ACHN (cell line): ENCODE measurements around the gene KDM4B.
A peak's percentile ranks its signal among the peaks of the same experiment; 100 is the strongest.
"Not testable (repeated sequence)": the region's sequence is repeated elsewhere in the genome, so short reads cannot be mapped to it uniquely, and the experiment has no call there.

ENCODE experiments used
- DNase-seq: peaks from one replicate; pipeline ENCODE4 v3.0.0-alpha.2; 2015
- in situ Hi-C: cut with HindIII; loops from 2 replicates; pipeline ENCODE4 v1.10.0; 2017; ENCODE audit warnings: low sequenced_read_pairs, low pct_ligation_motif_present, low pct_unique_long_range_greater_than_20kb

Gene KDM4B

GRCh38 chr19:4962085-4962619, 6.8 kb upstream of the KDM4B start:
- no peak for DNase-seq
- in situ Hi-C loops, result no loop called here

- in situ Hi-C loops, result no loop called here
- no peak for DNase-seq
Observed at GRCh38 chr19:4965061-4965460, 3.9 kb upstream of the KDM4B start.

GRCh38 chr19:4966591-4966990, 2.3 kb upstream of the KDM4B start:
- in situ Hi-C loops, result no loop called here
- peak; percentile 24 for DNase-seq

- DNase-seq, result no peak
- in situ Hi-C loops, result no loop called here
Observed at GRCh38 chr19:4967738-4968461, 1.0 kb upstream of the KDM4B start.

GRCh38 chr19:4969292-4969771, 419 bp downstream of the KDM4B start:
- DNase-seq, result no peak
- in situ Hi-C loops, result no loop called here

GRCh38 chr19:4969772-4970531, 1.0 kb downstream of the KDM4B start:
- peak; percentile 25 for DNase-seq
- in situ Hi-C loops, result no loop called here

GRCh38 chr19:4970558-4971423, 1.9 kb downstream of the KDM4B start:
- no peak for DNase-seq
- in situ Hi-C loops, result no loop called here

GRCh38 chr19:4971424-4971793, 2.5 kb downstream of the KDM4B start:
- in situ Hi-C loops, result no loop called here
- no peak for DNase-seq

GRCh38 chr19:4971816-4972495, 3.0 kb downstream of the KDM4B start:
- in situ Hi-C loops, result no loop called here

GRCh38 chr19:4972509-4973230, 3.8 kb downstream of the KDM4B start:
- DNase-seq, result no peak
- in situ Hi-C loops, result no loop called here

More at GRCh38 chr19:4971816-4972495, 3.0 kb downstream of the KDM4B start:
- DNase-seq, result no peak

- DNase-seq, result no peak
- in situ Hi-C loops, result no loop called here
Observed at GRCh38 chr19:4974880-4975469, 6.1 kb downstream of the KDM4B start.

- DNase-seq, in situ Hi-C loops: not testable (repeated sequence)
Observed at GRCh38 chr19:4975601-4976000, 6.7 kb downstream of the KDM4B start.

GRCh38 chr19:4976401-4977298, 7.7 kb downstream of the KDM4B start:
- DNase-seq, result no peak
- in situ Hi-C loops, result no loop called here

- in situ Hi-C loops, result no loop called here
- DNase-seq, result no peak
Observed at GRCh38 chr19:4977299-4978174, 8.6 kb downstream of the KDM4B start.

GRCh38 chr19:4979211-4979807, 10.4 kb downstream of the KDM4B start:
- in situ Hi-C loops, result no loop called here
- no peak for DNase-seq
